RWPE2 (cell line): Measurements from ENCODE around the gene IL1RL2.

Experiments
- ATAC-seq: fragments of 200-7000 bp; cut with Tn5 transposase; 3 replicates; pipeline ENCODE4 v1.9.1; 2021; ENCODE audit warnings: low read depth
- DNase-seq: peaks from one replicate; pipeline ENCODE4 v3.0.0-alpha.2; 2020; ENCODE audit warnings: low spot score
- H3K27ac ChIP-seq: fragments of 450-650 bp; 2 replicates; pipeline ENCODE4 v1.5.1; 2017; ENCODE audit warnings: mild to moderate bottlenecking; ENCODE audit not compliant: poor library complexity, severe bottlenecking
- H3K27me3 ChIP-seq: fragments of 250-450 bp; sonication (Bioruptor Pico); 2 replicates; pipeline ENCODE4 v1.5.1; 2021; ENCODE audit warnings: mild to moderate bottlenecking, moderate library complexity; ENCODE audit not compliant: insufficient read depth, poor library complexity, severe bottlenecking
- H3K36me3 ChIP-seq: fragments of 250-450 bp; sonication (Bioruptor Pico); 2 replicates; pipeline ENCODE4 v1.5.1; 2020; ENCODE audit warnings: low read depth, mild to moderate bottlenecking, moderate library complexity
- H3K4me1 ChIP-seq: fragments of 250-450 bp; sonication (Bioruptor Pico); 2 replicates; pipeline ENCODE4 v1.5.1; 2021; ENCODE audit warnings: mild to moderate bottlenecking, moderate library complexity; ENCODE audit not compliant: insufficient read depth, poor library complexity, severe bottlenecking
- H3K4me3 ChIP-seq: fragments of 250-450 bp; sonication (Bioruptor Pico); 2 replicates; pipeline ENCODE4 v1.5.1; 2021; ENCODE audit warnings: mild to moderate bottlenecking, moderate library complexity; ENCODE audit not compliant: severe bottlenecking
- H3K9me3 ChIP-seq: fragments of 250-450 bp; sonication (Bioruptor Pico); 2 replicates; pipeline ENCODE4 v1.5.1; 2021; ENCODE audit warnings: mild to moderate bottlenecking, moderate library complexity; ENCODE audit not compliant: severe bottlenecking
- TF ChIP-seq, protein P1 (sequence below): fragments of 450-650 bp; IDR thresholded peaks from one replicate; pipeline ENCODE4 v1.5.1; 2017; ENCODE audit warnings: mild to moderate bottlenecking, moderate library complexity; ENCODE audit not compliant: poor library complexity, severe bottlenecking

IL1RL2 gene

DNA sequence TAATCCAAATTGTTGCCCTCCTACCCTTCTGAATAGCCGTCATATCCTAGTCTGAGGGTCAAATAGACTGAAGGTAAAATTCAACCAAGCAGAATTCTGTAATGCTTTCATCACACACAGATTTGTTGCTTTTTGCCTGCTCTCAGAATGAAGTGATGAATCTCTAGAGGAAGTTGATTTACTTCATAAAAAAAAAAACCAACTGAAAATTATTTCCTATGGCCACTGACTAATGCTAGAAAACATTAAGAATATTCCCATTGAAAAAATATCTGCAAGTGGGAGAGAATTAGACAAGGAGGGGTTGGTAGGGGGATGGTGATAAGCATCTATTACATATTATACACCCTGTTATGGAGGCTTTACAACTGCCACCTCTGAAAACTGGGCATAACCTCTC lies 2.3 kb upstream of the IL1RL2 start:
- H3K4me1 ChIP-seq = no peaks in the 10 kb centered on the region
- no peak overlapping the region for H3K27ac ChIP-seq
- DNase-seq = no peak
- no peaks in the 10 kb centered on the region for H3K9me3 ChIP-seq
- ATAC-seq = no peak
- no peaks in the 10 kb centered on the region for H3K27me3 ChIP-seq
- no peak overlapping the region for H3K4me3 ChIP-seq
- TF ChIP-seq, protein P1, sequence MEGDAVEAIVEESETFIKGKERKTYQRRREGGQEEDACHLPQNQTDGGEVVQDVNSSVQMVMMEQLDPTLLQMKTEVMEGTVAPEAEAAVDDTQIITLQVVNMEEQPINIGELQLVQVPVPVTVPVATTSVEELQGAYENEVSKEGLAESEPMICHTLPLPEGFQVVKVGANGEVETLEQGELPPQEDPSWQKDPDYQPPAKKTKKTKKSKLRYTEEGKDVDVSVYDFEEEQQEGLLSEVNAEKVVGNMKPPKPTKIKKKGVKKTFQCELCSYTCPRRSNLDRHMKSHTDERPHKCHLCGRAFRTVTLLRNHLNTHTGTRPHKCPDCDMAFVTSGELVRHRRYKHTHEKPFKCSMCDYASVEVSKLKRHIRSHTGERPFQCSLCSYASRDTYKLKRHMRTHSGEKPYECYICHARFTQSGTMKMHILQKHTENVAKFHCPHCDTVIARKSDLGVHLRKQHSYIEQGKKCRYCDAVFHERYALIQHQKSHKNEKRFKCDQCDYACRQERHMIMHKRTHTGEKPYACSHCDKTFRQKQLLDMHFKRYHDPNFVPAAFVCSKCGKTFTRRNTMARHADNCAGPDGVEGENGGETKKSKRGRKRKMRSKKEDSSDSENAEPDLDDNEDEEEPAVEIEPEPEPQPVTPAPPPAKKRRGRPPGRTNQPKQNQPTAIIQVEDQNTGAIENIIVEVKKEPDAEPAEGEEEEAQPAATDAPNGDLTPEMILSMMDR = no peak
- H3K36me3 ChIP-seq = no peaks in the 10 kb centered on the region

DNA sequence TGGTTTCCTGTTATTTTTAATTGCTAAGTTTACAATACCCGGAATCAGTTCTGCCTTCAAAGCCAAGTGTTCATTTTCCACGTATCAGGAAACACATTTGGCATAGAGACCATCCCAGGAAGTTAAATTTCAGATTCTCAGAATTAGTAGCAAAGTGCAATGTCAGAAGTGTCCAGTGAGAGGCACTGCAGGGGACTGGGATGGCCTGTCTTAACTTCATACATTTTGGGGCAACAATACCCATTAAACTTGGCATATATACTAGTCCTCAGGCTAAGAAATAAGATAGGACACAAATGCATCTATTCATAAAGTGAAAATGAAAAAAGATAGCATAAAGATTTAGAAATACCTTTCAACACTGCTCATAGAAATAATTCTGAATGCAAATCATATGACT lies 1.5 kb upstream of the IL1RL2 start:
- no peak overlapping the region for H3K4me3 ChIP-seq
- H3K4me1 ChIP-seq = no peaks in the 10 kb centered on the region
- H3K36me3 ChIP-seq = no peaks in the 10 kb centered on the region
- DNase-seq (no peak), ATAC-seq (no peak)
- no peaks in the 10 kb centered on the region for H3K27me3 ChIP-seq
- H3K27ac ChIP-seq = no peak overlapping the region
- no peaks in the 10 kb centered on the region for H3K9me3 ChIP-seq
- TF ChIP-seq, protein P1 = peak; percentile 23

DNA sequence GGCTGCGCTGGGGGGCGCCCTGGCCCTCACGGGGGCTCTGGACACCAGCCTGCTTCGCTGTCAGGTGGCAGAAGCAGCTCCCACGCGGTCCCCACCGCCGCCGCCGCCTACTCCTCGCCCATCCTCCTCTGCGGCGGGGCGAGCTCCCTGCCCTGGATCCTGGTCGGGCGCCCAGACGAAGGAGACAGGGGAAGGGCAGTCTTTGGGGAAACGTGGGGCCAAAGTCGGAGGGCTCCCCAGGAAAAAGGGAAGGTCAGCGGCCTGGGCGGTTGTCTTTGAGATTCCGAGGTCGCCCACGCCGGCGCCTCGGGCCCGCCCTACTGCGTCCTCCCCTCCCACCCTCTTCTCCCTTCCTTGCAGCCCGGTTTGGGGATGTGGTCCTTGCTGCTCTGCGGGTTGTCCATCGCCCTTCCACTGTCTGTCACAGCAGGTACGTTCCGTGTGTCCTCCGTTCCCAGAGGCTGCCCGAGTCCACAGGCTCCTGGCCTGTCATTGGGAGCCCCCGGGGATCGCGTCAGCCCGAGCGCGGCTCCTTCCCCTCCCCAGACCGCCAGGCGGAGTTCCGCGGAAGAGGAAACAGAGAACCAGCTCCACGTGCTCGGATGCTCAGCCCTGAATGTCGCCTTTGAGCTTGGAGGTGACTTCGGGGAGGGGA lies 800 bp downstream of the IL1RL2 start:
- Histone ChIP-seq H3K9me3 (no peaks in the 10 kb centered on the region), H3K27me3 (no peaks in the 10 kb centered on the region), H3K27ac (no peak overlapping the region), H3K4me3 (peak overlapping the region; percentile 19), H3K36me3 (no peaks in the 10 kb centered on the region), H3K4me1 (peaks cover 10% of the 10 kb centered on the region)
- ATAC-seq (peak; percentile 52), DNase-seq (no peak)
- TF ChIP-seq, protein P1 = no peak

DNA sequence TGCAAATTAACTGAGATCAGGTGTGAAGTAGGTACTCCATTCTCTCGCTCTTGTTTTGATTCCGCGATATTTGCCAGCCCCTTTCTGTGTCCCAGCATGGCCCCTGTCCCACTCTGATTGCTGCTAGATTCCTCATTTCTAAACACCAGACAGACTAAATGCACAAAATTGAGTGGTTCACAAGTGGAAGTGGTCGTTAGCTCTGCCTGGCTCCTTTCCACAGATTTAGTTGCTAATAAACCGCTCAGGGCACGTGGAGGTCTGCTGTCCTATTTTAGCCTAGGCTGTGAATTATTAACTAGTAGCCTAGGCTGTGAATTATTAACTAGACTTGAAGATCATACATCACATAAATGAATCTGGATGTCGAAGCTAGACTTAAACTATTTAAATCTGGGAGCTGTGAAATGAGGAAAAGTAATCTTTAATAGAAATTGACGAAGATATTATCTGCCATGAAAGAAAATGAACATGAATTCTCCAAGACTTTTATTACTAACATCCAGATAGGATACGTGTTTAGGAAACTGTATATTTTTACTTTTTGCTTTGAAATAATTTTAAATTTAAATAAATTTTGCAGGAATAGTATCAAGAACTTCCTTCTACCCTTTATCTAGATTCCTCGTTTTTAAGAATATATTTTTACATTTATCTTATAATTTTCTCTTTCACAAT lies 3.7 kb downstream of the IL1RL2 start:
- Histone ChIP-seq H3K36me3 (no peaks in the 10 kb centered on the region), H3K4me3 (no peak overlapping the region), H3K27me3 (no peaks in the 10 kb centered on the region), H3K4me1 (peaks cover 19% of the 10 kb centered on the region), H3K27ac (no peak overlapping the region), H3K9me3 (no peaks in the 10 kb centered on the region)
- TF ChIP-seq, protein P1 = no peak
- no peak for ATAC-seq
- DNase-seq = no peak

DNA sequence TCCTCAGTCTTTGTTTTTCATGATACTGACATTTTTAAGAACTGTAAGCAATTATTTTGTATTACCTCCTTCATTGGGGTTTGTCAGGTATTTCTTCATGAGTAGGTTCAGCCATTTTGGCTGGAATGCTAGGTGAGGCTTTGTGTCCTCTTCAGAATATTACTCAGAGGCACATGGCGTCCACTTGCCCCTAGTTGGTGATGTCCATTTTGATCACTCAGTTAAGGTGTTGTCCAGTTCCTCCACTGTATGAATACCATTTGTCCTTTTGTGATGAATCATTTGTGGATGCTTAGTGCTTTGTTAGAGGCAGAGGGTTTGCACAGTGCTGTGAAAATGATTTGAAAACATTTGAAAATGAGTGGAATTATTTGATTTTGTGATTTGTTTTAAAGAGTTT lies 4.7 kb downstream of the IL1RL2 start:
- TF ChIP-seq, protein P1 = no peak
- DNase-seq = no peak
- H3K36me3 ChIP-seq = no peaks in the 10 kb centered on the region
- H3K4me1 ChIP-seq = peaks cover 19% of the 10 kb centered on the region
- no peak for ATAC-seq
- H3K4me3 ChIP-seq = no peak overlapping the region
- H3K9me3 ChIP-seq = no peaks in the 10 kb centered on the region
- no peaks in the 10 kb centered on the region for H3K27me3 ChIP-seq
- no peak overlapping the region for H3K27ac ChIP-seq
